Activated CD8-positive, alpha-beta T cell treated with anti-CD3 and anti-CD28 coated beads for 36 hours (primary cell): Measurements from ENCODE around the gene VTA1. TPM values are rescaled to one million over a fixed set of nuclear protein-coding genes. Genes with fewer than 3 reads are reported as not detected.

Experiments
- ATAC-seq: fragments of 200-7000 bp; cut with Tn5 transposase; one replicate; pipeline ENCODE4 v1.10.0; 2021; ENCODE audit warnings: mild to moderate bottlenecking, moderate library complexity
- CTCF ChIA-PET: fragments of 350-600 bp; sonication (Branson Sonifier 250); formaldehyde crosslinking; loops from one replicate; lab custom pipeline; 2021; ENCODE audit warnings: antibody characterized with exemption; lab: Charles Lee
- POLR2A ChIA-PET: fragments of 350-600 bp; sonication (Branson Sonifier 250); formaldehyde crosslinking; loops from one replicate; lab custom pipeline; 2021; ENCODE audit warnings: antibody characterized with exemption; lab: Charles Lee
- DNase-seq: peaks from one replicate; pipeline ENCODE4 v3.0.0-alpha.2; 2020
- H3K27ac Mint-ChIP-seq: one replicate; pipeline ENCODE4 v1.8.0; 2021; ENCODE audit warnings: mild to moderate bottlenecking, mixed read lengths
- H3K27me3 Mint-ChIP-seq: one replicate; pipeline ENCODE4 v1.8.0; 2021; ENCODE audit warnings: mixed read lengths
- H3K36me3 Mint-ChIP-seq: one replicate; pipeline ENCODE4 v1.8.0; 2021; ENCODE audit warnings: low read depth, mixed read lengths
- H3K4me1 Mint-ChIP-seq: one replicate; pipeline ENCODE4 v1.8.0; 2021; ENCODE audit warnings: low read depth, mixed read lengths
- H3K4me3 Mint-ChIP-seq: one replicate; pipeline ENCODE4 v1.8.0; 2021; ENCODE audit warnings: mild to moderate bottlenecking, moderate library complexity, mixed read lengths
- H3K9me3 Mint-ChIP-seq: one replicate; pipeline ENCODE4 v1.8.0; 2021; ENCODE audit warnings: mixed read lengths
- CTCF ChIP-seq: fragments of 200-600 bp; IDR thresholded peaks from one replicate; pipeline ENCODE4 v1.8.0; 2022; ENCODE audit warnings: antibody characterized with exemption, mild to moderate bottlenecking
- intact Hi-C: fragments of 100-400 bp; cut with micrococcal nuclease; formaldehyde crosslinking; loops from one replicate; pipeline ENCODE4 v1.10.0; 2022
- total RNA-seq, 2 experiments: library from RNA; stranded (reverse); gene quantifications; one replicate each; pipeline ENCODE4 v1.2.3, GENCODE V29; 2021

Gene VTA1
- total RNA-seq, 2 experiments from 2014 or later: 53.8 to 57.1 TPM

- peaks cover 3% of the 10 kb centered on the region for H3K27me3 Mint-ChIP-seq
- no peak for ATAC-seq
- peaks cover 4% of the 10 kb centered on the region for H3K4me1 Mint-ChIP-seq
- ChIA-PET CTCF (no interaction called here), POLR2A (no interaction called here)
- no peak overlapping the region for H3K27ac Mint-ChIP-seq
- no peak for TF ChIP-seq CTCF
- no peak overlapping the region for H3K4me3 Mint-ChIP-seq
- intact Hi-C loops: no loop called here
- no peaks in the 10 kb centered on the region for H3K36me3 Mint-ChIP-seq
- H3K9me3 Mint-ChIP-seq: no peaks in the 10 kb centered on the region
- DNase-seq: no peak
Measured at GRCh38 chr6:142251930-142252445, 104.9 kb downstream of the VTA1 start.

GRCh38 chr6:142254513-142254912 is 107.5 kb downstream of the VTA1 start:
- TF ChIP-seq CTCF: no peak
- Mint-ChIP-seq H3K4me1 (peaks cover 4% of the 10 kb centered on the region), H3K36me3 (no peaks in the 10 kb centered on the region), H3K27me3 (peaks cover 1% of the 10 kb centered on the region), H3K27ac (no peak overlapping the region), H3K4me3 (no peak overlapping the region), H3K9me3 (no peaks in the 10 kb centered on the region)
- ATAC-seq (no peak), DNase-seq (no peak)
- intact Hi-C loops: no loop called here
- ChIA-PET POLR2A (no interaction called here), CTCF (interaction anchor here (1.1 to 2.1 kb wide), 3 partner anchors 10 to 106 kb away, joined by 3 to 7 read pairs (median 4); no protein-coding TSS in a partner anchor)

GRCh38 chr6:142255785-142256184 is 108.7 kb downstream of the VTA1 start:
- POLR2A ChIA-PET: interaction anchor here (0.8 kb wide), 1 partner anchor 227 kb away, joined by 4 read pairs; no protein-coding TSS in a partner anchor
- no peak for TF ChIP-seq CTCF

GRCh38 chr6:142258305-142258704 is 111.2 kb downstream of the VTA1 start:
- H3K27me3 Mint-ChIP-seq: peaks cover 1% of the 10 kb centered on the region
- DNase-seq (no peak), ATAC-seq (no peak)
- H3K4me3 Mint-ChIP-seq: no peak overlapping the region
- ChIA-PET CTCF (no interaction called here), POLR2A (no interaction called here)
- TF ChIP-seq CTCF: no peak
- no peaks in the 10 kb centered on the region for H3K9me3 Mint-ChIP-seq
- peaks cover 4% of the 10 kb centered on the region for H3K4me1 Mint-ChIP-seq
- no peak overlapping the region for H3K27ac Mint-ChIP-seq
- intact Hi-C loops: no loop called here
- no peaks in the 10 kb centered on the region for H3K36me3 Mint-ChIP-seq

More at GRCh38 chr6:142255785-142256184, 108.7 kb downstream of the VTA1 start:
- peaks cover 1% of the 10 kb centered on the region for H3K27me3 Mint-ChIP-seq
- no peak overlapping the region for H3K27ac Mint-ChIP-seq
- intact Hi-C loops: no loop called here
- H3K9me3 Mint-ChIP-seq: no peaks in the 10 kb centered on the region
- no peak for DNase-seq
- H3K4me1 Mint-ChIP-seq: peaks cover 4% of the 10 kb centered on the region
- H3K4me3 Mint-ChIP-seq: no peak overlapping the region
- no peaks in the 10 kb centered on the region for H3K36me3 Mint-ChIP-seq
- CTCF ChIA-PET: interaction anchor here (1.0 kb wide), 1 partner anchor 48 kb away, joined by 3 read pairs; no protein-coding TSS in a partner anchor
- ATAC-seq: no peak

- Mint-ChIP-seq H3K4me1 (peaks cover 4% of the 10 kb centered on the region), H3K9me3 (no peaks in the 10 kb centered on the region), H3K4me3 (no peak overlapping the region), H3K36me3 (no peaks in the 10 kb centered on the region), H3K27me3 (peaks cover 1% of the 10 kb centered on the region), H3K27ac (no peak overlapping the region)
- ATAC-seq: no peak
- no peak for TF ChIP-seq CTCF
- ChIA-PET CTCF (no interaction called here), POLR2A (no interaction called here)
- no peak for DNase-seq
- intact Hi-C loops: no loop called here
Measured at GRCh38 chr6:142258757-142259156, 111.7 kb downstream of the VTA1 start.
